Panc1 (cell line): ENCODE data around the gene PAX2.

Experiments
- CTCF ChIP-seq: fragments of 450-650 bp; IDR thresholded peaks from 2 replicates; pipeline ENCODE4 v1.5.1; 2017; ENCODE audit warnings: mild to moderate bottlenecking
- POLR2AphosphoS5 ChIP-seq: IDR thresholded peaks from 2 replicates; pipeline ENCODE4 v1.6.1; 2012; ENCODE audit warnings: mild to moderate bottlenecking, low read depth, low read length, moderate library complexity
- REST ChIP-seq, 2 experiments: IDR thresholded peaks; 2 replicates each; pipeline ENCODE4 v1.6.1; 2011 to 2012; ENCODE audit warnings: low read depth in 2 of 2, control low read depth in 1 of 2, low read length in 1 of 2, mild to moderate bottlenecking in 1 of 2, moderate library complexity in 1 of 2; ENCODE audit not compliant: insufficient read depth in 1 of 2
- SIN3A ChIP-seq: IDR thresholded peaks from 2 replicates; pipeline ENCODE4 v1.6.1; 2012; ENCODE audit warnings: low read depth, mild to moderate bottlenecking, low read length, moderate library complexity, borderline replicate concordance; ENCODE audit not compliant: insufficient read depth
- TCF7L2 ChIP-seq: IDR thresholded peaks from 2 replicates; pipeline ENCODE4 v1.6.1; 2011; ENCODE audit warnings: mild to moderate bottlenecking, low read depth, low read length, inconsistent platforms

GRCh38 chr10:100799881-100800280 lies 54.5 kb downstream of the PAX2 start:
- TF ChIP-seq CTCF (no peak), POLR2AphosphoS5 (no peak), TCF7L2 (no peak), SIN3A (no peak), REST (IDR thresholded peaks at IDR 0.05; ENCODE audit: insufficient read depth in 1 of 2, low read depth in 2 of 2, low read length in 1 of 2) (no peak)
